Mucosa of descending colon (tissue), 3 donors: ENCODE data around the gene KAZN. TPM values are rescaled to one million over a fixed set of nuclear protein-coding genes. Genes with fewer than 3 reads are reported as not detected.

Source experiments
- ATAC-seq: fragments of 200-7000 bp; cut with Tn5 transposase; one replicate; pipeline ENCODE4 v1.9.1; 2020; ENCODE audit warnings: mild to moderate bottlenecking, moderate library complexity
- DNase-seq, 3 donors: peaks; one replicate each; pipeline ENCODE4 v3.0.0-alpha.2; 2020
- H3K36me3 ChIP-seq: fragments of 200-600 bp; one replicate; pipeline ENCODE4 v1.8.0; 2021; ENCODE audit warnings: low read depth, mild to moderate bottlenecking
- H3K4me1 ChIP-seq: fragments of 200-600 bp; one replicate; pipeline ENCODE4 v1.8.0; 2021; ENCODE audit warnings: low read depth, mild to moderate bottlenecking
- H3K4me3 ChIP-seq: fragments of 200-600 bp; one replicate; pipeline ENCODE4 v1.8.0; 2021; ENCODE audit warnings: mild to moderate bottlenecking
- H3K9me3 ChIP-seq: fragments of 200-600 bp; one replicate; pipeline ENCODE4 v1.8.0; 2021; ENCODE audit warnings: mild to moderate bottlenecking
- CTCF ChIP-seq: fragments of 200-600 bp; IDR thresholded peaks from one replicate; pipeline ENCODE4 v1.8.0; 2022; ENCODE audit warnings: antibody characterized with exemption, mild to moderate bottlenecking
- intact Hi-C, 2 donors: fragments of 100-400 bp; cut with DNase I in 1 of 2; cut with micrococcal nuclease in 1 of 2; formaldehyde crosslinking; loops; one replicate each; pipeline versions ENCODE4 v1.11.0 to v1.11.1; 2022; cut with DNase I, micrococcal nuclease
- total RNA-seq, 3 donors: library from RNA; stranded (reverse); fragmentation: NEBNext Ultra II Directional in 2 of 3; extraction: Animal tissue kit (Norgen Biotek cat#: 25700) in 2 of 3; gene quantifications; one replicate each; pipeline versions ENCODE4 v1.2.1 to v1.2.4, GENCODE V29; 2021 to 2023
- donor health status: DM: no; HTN: no; CAD: no; lungs with moderate emphysema.
- donor health status: DM: no; HTN: no; CAD: no.
- donor health status: DM: no; HTN: yes; CAD: no.

The KAZN gene
- total RNA-seq, 3 donors from 2014 or later, result 9.7 to 21.9 (median 15.8) TPM

- intact Hi-C loops, result no loop called here
- TF ChIP-seq CTCF, result no peak
- Histone ChIP-seq H3K4me1 (no peaks in the 10 kb centered on the region), H3K36me3 (no peaks in the 10 kb centered on the region), H3K4me3 (no peak overlapping the region), H3K9me3 (no peaks in the 10 kb centered on the region)
- ATAC-seq (no peak), DNase-seq (no peak)
These were observed 519.3 kb downstream of the KAZN start for GRCh38 chr1:15117671-15118325.

- no peak for DNase-seq
- no peak for ATAC-seq
- Histone ChIP-seq H3K9me3 (no peaks in the 10 kb centered on the region), H3K4me3 (no peak overlapping the region), H3K4me1 (no peaks in the 10 kb centered on the region), H3K36me3 (no peaks in the 10 kb centered on the region)
- no peak for TF ChIP-seq CTCF
- intact Hi-C loops, result no loop called here
These were observed 520.1 kb downstream of the KAZN start for GRCh38 chr1:15118579-15118978.

GRCh38 chr1:15120251-15120945, 521.9 kb downstream of the KAZN start:
- TF ChIP-seq CTCF, result no peak
- intact Hi-C loops, result loop anchor here (10.0 kb wide), 1 partner anchor 184 kb away; no protein-coding TSS in a partner anchor
- Histone ChIP-seq H3K4me3 (no peak overlapping the region), H3K36me3 (no peaks in the 10 kb centered on the region), H3K9me3 (no peaks in the 10 kb centered on the region), H3K4me1 (no peaks in the 10 kb centered on the region)
- no peak for ATAC-seq
- no peak for DNase-seq

- Histone ChIP-seq H3K4me3 (no peak overlapping the region), H3K36me3 (no peaks in the 10 kb centered on the region), H3K4me1 (no peaks in the 10 kb centered on the region), H3K9me3 (no peaks in the 10 kb centered on the region)
- intact Hi-C loops, result loop anchor here (10.0 kb wide), 1 partner anchor 182 kb away; no protein-coding TSS in a partner anchor
- no peak for DNase-seq
- no peak for TF ChIP-seq CTCF
- ATAC-seq, result no peak
These were observed 523.8 kb downstream of the KAZN start for GRCh38 chr1:15122331-15122730.

GRCh38 chr1:15123270-15123669, 524.8 kb downstream of the KAZN start:
- ATAC-seq (no peak), DNase-seq (no peak)
- TF ChIP-seq CTCF, result no peak
- H3K4me3 ChIP-seq, result no peak overlapping the region
- no peaks in the 10 kb centered on the region for H3K9me3 ChIP-seq
- H3K4me1 ChIP-seq, result no peaks in the 10 kb centered on the region
- intact Hi-C loops, result loop anchor here (10.0 kb wide), 1 partner anchor 182 kb away; no protein-coding TSS in a partner anchor
- H3K36me3 ChIP-seq, result no peaks in the 10 kb centered on the region
